GM19025 (cell line): ENCODE data around the gene ANKRD13D.

Source experiments
- ATAC-seq: cut with Tn5 transposase; IDR thresholded peaks from one replicate; pipeline ENCODE4 v1.9.1; 2021; ENCODE audit warnings: mild to moderate bottlenecking, low read depth, moderate library complexity; ENCODE audit not compliant: unreplicated experiment

Gene ANKRD13D

GRCh38 chr11:67349928-67350465 is 60.9 kb downstream of the ANKRD13D start:
- ATAC-seq, result no peak

- no peak for ATAC-seq
Observed at GRCh38 chr11:67351275-67352005, 62.3 kb downstream of the ANKRD13D start.
